ENCODE data around the gene SYPL2. TPM values are rescaled to one million over a fixed set of nuclear protein-coding genes. Genes with fewer than 3 reads are reported as not detected.

Gene SYPL2
- total RNA-seq, 1 experiment from 2014 or later, result 2.5 TPM

- no peak overlapping the region for H2BK5ac ChIP-seq (ENCODE audit: insufficient read length, low read length)
- H2AK5ac ChIP-seq (ENCODE audit: insufficient read length, low read length), result no peak overlapping the region
- no peaks in the 10 kb centered on the region for H3K27me3 ChIP-seq (ENCODE audit: insufficient read depth, low read length)
- H3K56ac ChIP-seq (ENCODE audit: insufficient read length, low read depth, low read length), result no peak overlapping the region
- H2BK12ac ChIP-seq (ENCODE audit: insufficient read length, low read depth, low read length), result no peak overlapping the region
- peaks cover 3% of the 10 kb centered on the region for H3K23me2 ChIP-seq (ENCODE audit: insufficient read length, low read depth, low read length, poor library complexity, severe bottlenecking)
- no peaks in the 10 kb centered on the region for H3K4me1 ChIP-seq (ENCODE audit: insufficient read depth, low read length)
- no peak overlapping the region for H3K27ac Mint-ChIP-seq
- no peak overlapping the region for H3K18ac ChIP-seq (ENCODE audit: insufficient read length, low read depth, low read length)
- H3K4me2 ChIP-seq (ENCODE audit: insufficient read depth, insufficient read length, low read length), result no peak overlapping the region
- no peak overlapping the region for H3K4me3 Mint-ChIP-seq
- no peak overlapping the region for H2AFZ ChIP-seq (ENCODE audit: low read length)
- H2BK20ac ChIP-seq (ENCODE audit: low read depth, low read length, poor library complexity, severe bottlenecking), result no peak overlapping the region
- H4K91ac ChIP-seq (ENCODE audit: insufficient read length, low read depth, low read length), result no peak overlapping the region
- H4K5ac ChIP-seq (ENCODE audit: insufficient read length, low read depth, low read length), result no peak overlapping the region
- no peak overlapping the region for H3K14ac ChIP-seq (ENCODE audit: insufficient read depth, low read length)
- H3K27me3 Mint-ChIP-seq (ENCODE audit: low read depth), result peaks cover 27% of the 10 kb centered on the region
- peaks cover 8% of the 10 kb centered on the region in 2 experiments for H3K4me1 Mint-ChIP-seq
- H3K9ac ChIP-seq (ENCODE audit: extremely low read depth, insufficient read length, low read length), result no peak overlapping the region
- TF ChIP-seq, protein P1, sequence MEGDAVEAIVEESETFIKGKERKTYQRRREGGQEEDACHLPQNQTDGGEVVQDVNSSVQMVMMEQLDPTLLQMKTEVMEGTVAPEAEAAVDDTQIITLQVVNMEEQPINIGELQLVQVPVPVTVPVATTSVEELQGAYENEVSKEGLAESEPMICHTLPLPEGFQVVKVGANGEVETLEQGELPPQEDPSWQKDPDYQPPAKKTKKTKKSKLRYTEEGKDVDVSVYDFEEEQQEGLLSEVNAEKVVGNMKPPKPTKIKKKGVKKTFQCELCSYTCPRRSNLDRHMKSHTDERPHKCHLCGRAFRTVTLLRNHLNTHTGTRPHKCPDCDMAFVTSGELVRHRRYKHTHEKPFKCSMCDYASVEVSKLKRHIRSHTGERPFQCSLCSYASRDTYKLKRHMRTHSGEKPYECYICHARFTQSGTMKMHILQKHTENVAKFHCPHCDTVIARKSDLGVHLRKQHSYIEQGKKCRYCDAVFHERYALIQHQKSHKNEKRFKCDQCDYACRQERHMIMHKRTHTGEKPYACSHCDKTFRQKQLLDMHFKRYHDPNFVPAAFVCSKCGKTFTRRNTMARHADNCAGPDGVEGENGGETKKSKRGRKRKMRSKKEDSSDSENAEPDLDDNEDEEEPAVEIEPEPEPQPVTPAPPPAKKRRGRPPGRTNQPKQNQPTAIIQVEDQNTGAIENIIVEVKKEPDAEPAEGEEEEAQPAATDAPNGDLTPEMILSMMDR (conservative IDR thresholded peaks at IDR 0.05), result no peak
- no peak overlapping the region for H3K4ac ChIP-seq (ENCODE audit: low read depth, low read length)
- no peak for DNase-seq
- no peaks in the 10 kb centered on the region for H3K79me2 ChIP-seq (ENCODE audit: insufficient read depth, low read length)
- H2BK15ac ChIP-seq (ENCODE audit: low read depth, low read length), result no peak overlapping the region
- H3K9me3 Mint-ChIP-seq, result no peaks in the 10 kb centered on the region
- peaks cover 0 to 5% (median 2%) of the 10 kb centered on the region in 3 experiments; a peak in 3 of 7 replicates for H3K36me3 Mint-ChIP-seq (ENCODE audit: insufficient read depth in 1 of 3, low read depth in 3 of 3)
- H3K27ac ChIP-seq (ENCODE audit: insufficient read length, low read depth, low read length), result no peak overlapping the region
- H2BK120ac ChIP-seq (ENCODE audit: low read depth, low read length, poor library complexity, severe bottlenecking), result no peak overlapping the region
- H3K9me3 ChIP-seq (ENCODE audit: control insufficient read depth, low read depth, low read length), result no peaks in the 10 kb centered on the region
- no peak overlapping the region for H3T11ph ChIP-seq (ENCODE audit: low read length)
- H3K79me1 ChIP-seq (ENCODE audit: insufficient read depth, low read depth, low read length, poor library complexity, severe bottlenecking), result no peaks in the 10 kb centered on the region
- no CpG with 5 or more reads among the region's 1 CpG for WGBS (ENCODE audit: extremely low coverage, insufficient read length, low lambda C conversion rate)
- H4K20me1 ChIP-seq (ENCODE audit: control insufficient read depth, insufficient read depth, insufficient read length), result no peaks in the 10 kb centered on the region
- no peak overlapping the region for H4K8ac ChIP-seq (replicated peaks; ENCODE audit: insufficient read length, low read depth, low read length)
- no peak overlapping the region for H3K23ac ChIP-seq (ENCODE audit: insufficient read length, low read depth, low read length)
Measured at GRCh38 chr1:109504974-109505373, 38.6 kb downstream of the SYPL2 start.
